Measurements from ENCODE around the gene ZNRF3.
"Not testable (repeated sequence)": the region's sequence is repeated elsewhere in the genome, so short reads cannot be mapped to it uniquely, and the experiment has no call there.

Gene ZNRF3

GRCh38 chr22:28908810-28909209 lies 25.4 kb downstream of the ZNRF3 start:
- DNase-seq: not testable (repeated sequence)

GRCh38 chr22:28909375-28909774 lies 26.0 kb downstream of the ZNRF3 start:
- DNase-seq: peak; percentile 87

GRCh38 chr22:28910569-28911303 lies 27.4 kb downstream of the ZNRF3 start:
- DNase-seq: no peak

- DNase-seq: no peak
These were observed 27.9 kb downstream of the ZNRF3 start for GRCh38 chr22:28911304-28911690.

- no peak for DNase-seq
These were observed 28.7 kb downstream of the ZNRF3 start for GRCh38 chr22:28911777-28912669.

- DNase-seq: no peak
These were observed 30.8 kb downstream of the ZNRF3 start for GRCh38 chr22:28914201-28914600.

- DNase-seq: no peak
These were observed 32.6 kb downstream of the ZNRF3 start for GRCh38 chr22:28915969-28916368.

GRCh38 chr22:28917747-28918549 lies 34.6 kb downstream of the ZNRF3 start:
- DNase-seq: no peak

- DNase-seq: no peak
These were observed 35.3 kb downstream of the ZNRF3 start for GRCh38 chr22:28918550-28919271.

- DNase-seq: no peak
These were observed 37.6 kb downstream of the ZNRF3 start for GRCh38 chr22:28920757-28921584.

- DNase-seq: no peak
These were observed 38.2 kb downstream of the ZNRF3 start for GRCh38 chr22:28921585-28921879.

- no peak for DNase-seq
These were observed 39.3 kb downstream of the ZNRF3 start for GRCh38 chr22:28922540-28923244.

- no peak for DNase-seq
These were observed 40.7 kb downstream of the ZNRF3 start for GRCh38 chr22:28923826-28924732.

GRCh38 chr22:28925916-28926315 lies 42.5 kb downstream of the ZNRF3 start:
- no peak for DNase-seq

GRCh38 chr22:28927630-28928029 lies 44.3 kb downstream of the ZNRF3 start:
- no peak for DNase-seq

GRCh38 chr22:28929197-28929596 lies 45.8 kb downstream of the ZNRF3 start:
- no peak for DNase-seq

- no peak for DNase-seq
These were observed 47.1 kb downstream of the ZNRF3 start for GRCh38 chr22:28930357-28931007.

- no peak for DNase-seq
These were observed 48.6 kb downstream of the ZNRF3 start for GRCh38 chr22:28931844-28932567.

GRCh38 chr22:28933321-28933720 lies 49.9 kb downstream of the ZNRF3 start:
- no peak for DNase-seq

Measured in stimulated activated CD8-positive, alpha-beta memory T cell treated with anti-CD3 and anti-CD28 coated beads, Interleukin-4, amount 100 ng/mL, for 48 hours (primary cell).